ENCODE results near the gene MT1A. TPM values are rescaled to one million over a fixed set of nuclear protein-coding genes. Genes with fewer than 3 reads are reported as not detected.

The MT1A gene
- total and polyA plus RNA-seq, 2 of the 8 experiments (the other 6 are each of a cell fraction or from before 2014, with no cell fraction given): not detected

DNA sequence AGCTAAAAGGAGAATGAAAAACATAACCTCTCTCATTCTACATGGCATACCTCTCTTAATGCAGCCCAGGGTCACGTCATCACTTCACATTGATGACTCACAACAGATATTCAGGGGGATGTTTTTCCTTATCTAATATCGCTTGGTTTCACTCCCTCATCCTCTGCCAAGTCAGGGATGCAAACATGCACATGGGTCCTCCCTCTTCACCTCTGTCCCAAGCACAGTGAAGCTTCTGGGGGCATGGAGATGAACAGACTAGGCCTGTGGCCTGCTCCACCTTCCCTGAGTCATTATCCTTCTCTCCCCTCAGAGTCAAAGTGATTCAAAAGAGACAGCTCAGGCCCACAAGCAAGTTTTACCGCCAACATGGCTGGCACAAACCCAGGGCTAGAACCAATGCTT lies 32.4 kb upstream of the MT1A start (continued):
- TF ChIP-seq, protein P1, sequence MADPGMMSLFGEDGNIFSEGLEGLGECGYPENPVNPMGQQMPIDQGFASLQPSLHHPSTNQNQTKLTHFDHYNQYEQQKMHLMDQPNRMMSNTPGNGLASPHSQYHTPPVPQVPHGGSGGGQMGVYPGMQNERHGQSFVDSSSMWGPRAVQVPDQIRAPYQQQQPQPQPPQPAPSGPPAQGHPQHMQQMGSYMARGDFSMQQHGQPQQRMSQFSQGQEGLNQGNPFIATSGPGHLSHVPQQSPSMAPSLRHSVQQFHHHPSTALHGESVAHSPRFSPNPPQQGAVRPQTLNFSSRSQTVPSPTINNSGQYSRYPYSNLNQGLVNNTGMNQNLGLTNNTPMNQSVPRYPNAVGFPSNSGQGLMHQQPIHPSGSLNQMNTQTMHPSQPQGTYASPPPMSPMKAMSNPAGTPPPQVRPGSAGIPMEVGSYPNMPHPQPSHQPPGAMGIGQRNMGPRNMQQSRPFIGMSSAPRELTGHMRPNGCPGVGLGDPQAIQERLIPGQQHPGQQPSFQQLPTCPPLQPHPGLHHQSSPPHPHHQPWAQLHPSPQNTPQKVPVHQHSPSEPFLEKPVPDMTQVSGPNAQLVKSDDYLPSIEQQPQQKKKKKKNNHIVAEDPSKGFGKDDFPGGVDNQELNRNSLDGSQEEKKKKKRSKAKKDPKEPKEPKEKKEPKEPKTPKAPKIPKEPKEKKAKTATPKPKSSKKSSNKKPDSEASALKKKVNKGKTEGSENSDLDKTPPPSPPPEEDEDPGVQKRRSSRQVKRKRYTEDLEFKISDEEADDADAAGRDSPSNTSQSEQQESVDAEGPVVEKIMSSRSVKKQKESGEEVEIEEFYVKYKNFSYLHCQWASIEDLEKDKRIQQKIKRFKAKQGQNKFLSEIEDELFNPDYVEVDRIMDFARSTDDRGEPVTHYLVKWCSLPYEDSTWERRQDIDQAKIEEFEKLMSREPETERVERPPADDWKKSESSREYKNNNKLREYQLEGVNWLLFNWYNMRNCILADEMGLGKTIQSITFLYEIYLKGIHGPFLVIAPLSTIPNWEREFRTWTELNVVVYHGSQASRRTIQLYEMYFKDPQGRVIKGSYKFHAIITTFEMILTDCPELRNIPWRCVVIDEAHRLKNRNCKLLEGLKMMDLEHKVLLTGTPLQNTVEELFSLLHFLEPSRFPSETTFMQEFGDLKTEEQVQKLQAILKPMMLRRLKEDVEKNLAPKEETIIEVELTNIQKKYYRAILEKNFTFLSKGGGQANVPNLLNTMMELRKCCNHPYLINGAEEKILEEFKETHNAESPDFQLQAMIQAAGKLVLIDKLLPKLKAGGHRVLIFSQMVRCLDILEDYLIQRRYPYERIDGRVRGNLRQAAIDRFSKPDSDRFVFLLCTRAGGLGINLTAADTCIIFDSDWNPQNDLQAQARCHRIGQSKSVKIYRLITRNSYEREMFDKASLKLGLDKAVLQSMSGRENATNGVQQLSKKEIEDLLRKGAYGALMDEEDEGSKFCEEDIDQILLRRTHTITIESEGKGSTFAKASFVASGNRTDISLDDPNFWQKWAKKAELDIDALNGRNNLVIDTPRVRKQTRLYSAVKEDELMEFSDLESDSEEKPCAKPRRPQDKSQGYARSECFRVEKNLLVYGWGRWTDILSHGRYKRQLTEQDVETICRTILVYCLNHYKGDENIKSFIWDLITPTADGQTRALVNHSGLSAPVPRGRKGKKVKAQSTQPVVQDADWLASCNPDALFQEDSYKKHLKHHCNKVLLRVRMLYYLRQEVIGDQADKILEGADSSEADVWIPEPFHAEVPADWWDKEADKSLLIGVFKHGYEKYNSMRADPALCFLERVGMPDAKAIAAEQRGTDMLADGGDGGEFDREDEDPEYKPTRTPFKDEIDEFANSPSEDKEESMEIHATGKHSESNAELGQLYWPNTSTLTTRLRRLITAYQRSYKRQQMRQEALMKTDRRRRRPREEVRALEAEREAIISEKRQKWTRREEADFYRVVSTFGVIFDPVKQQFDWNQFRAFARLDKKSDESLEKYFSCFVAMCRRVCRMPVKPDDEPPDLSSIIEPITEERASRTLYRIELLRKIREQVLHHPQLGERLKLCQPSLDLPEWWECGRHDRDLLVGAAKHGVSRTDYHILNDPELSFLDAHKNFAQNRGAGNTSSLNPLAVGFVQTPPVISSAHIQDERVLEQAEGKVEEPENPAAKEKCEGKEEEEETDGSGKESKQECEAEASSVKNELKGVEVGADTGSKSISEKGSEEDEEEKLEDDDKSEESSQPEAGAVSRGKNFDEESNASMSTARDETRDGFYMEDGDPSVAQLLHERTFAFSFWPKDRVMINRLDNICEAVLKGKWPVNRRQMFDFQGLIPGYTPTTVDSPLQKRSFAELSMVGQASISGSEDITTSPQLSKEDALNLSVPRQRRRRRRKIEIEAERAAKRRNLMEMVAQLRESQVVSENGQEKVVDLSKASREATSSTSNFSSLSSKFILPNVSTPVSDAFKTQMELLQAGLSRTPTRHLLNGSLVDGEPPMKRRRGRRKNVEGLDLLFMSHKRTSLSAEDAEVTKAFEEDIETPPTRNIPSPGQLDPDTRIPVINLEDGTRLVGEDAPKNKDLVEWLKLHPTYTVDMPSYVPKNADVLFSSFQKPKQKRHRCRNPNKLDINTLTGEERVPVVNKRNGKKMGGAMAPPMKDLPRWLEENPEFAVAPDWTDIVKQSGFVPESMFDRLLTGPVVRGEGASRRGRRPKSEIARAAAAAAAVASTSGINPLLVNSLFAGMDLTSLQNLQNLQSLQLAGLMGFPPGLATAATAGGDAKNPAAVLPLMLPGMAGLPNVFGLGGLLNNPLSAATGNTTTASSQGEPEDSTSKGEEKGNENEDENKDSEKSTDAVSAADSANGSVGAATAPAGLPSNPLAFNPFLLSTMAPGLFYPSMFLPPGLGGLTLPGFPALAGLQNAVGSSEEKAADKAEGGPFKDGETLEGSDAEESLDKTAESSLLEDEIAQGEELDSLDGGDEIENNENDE (IDR thresholded peaks at IDR 0.05; ENCODE audit: insufficient replicate concordance, low read length): no peak
- TF ChIP-seq, protein P2, sequence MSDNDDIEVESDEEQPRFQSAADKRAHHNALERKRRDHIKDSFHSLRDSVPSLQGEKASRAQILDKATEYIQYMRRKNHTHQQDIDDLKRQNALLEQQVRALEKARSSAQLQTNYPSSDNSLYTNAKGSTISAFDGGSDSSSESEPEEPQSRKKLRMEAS (IDR thresholded peaks at IDR 0.05): no peak

Data from H1 (cell line).